ENCODE measurements around the gene TOMM70. TPM values are rescaled to one million over a fixed set of nuclear protein-coding genes. Genes with fewer than 3 reads are reported as not detected.

The TOMM70 gene
- total and polyA plus RNA-seq, 4 donors, result 54.8 to 90.9 (median 62.2) TPM

- Histone ChIP-seq H3K9me3 (ENCODE audit: control insufficient read depth, insufficient read depth, low read length) (no peaks in the 10 kb centered on the region), H3K4me1 (ENCODE audit: control insufficient read depth, insufficient read depth, low read length) (peaks cover 13% of the 10 kb centered on the region), H3K36me3 (ENCODE audit: control insufficient read depth, insufficient read depth, low read length) (no peaks in the 10 kb centered on the region), H3K4me3 (ENCODE audit: low read depth, low read length) (peak overlapping the region; percentile 92), H3K27ac (ENCODE audit: low read depth, low read length) (peak overlapping the region; percentile 99), H3K27me3 (ENCODE audit: control insufficient read depth, insufficient read depth, low read length) (no peaks in the 10 kb centered on the region)
- WGBS (ENCODE audit: insufficient coverage), result 0% methylated on average over 21 of the region's 23 CpGs
- DNase-seq (ENCODE audit: low read depth in 4 of 6, low spot score in 6 of 6), result peak in 2 of 6 donors; percentile 78 to 84
Observed at GRCh38 chr3:100401674-100402041, 769 bp upstream of the TOMM70 start.

- peak overlapping the region; percentile 92 for H3K4me3 ChIP-seq (ENCODE audit: low read depth, low read length)
- H3K36me3 ChIP-seq (ENCODE audit: control insufficient read depth, insufficient read depth, low read length), result no peaks in the 10 kb centered on the region
- H3K27ac ChIP-seq (ENCODE audit: low read depth, low read length), result peak overlapping the region; percentile 99
- H3K4me1 ChIP-seq (ENCODE audit: control insufficient read depth, insufficient read depth, low read length), result peaks cover 13% of the 10 kb centered on the region
- under 1% methylated on average over 22 of the region's 22 CpGs for WGBS (ENCODE audit: insufficient coverage)
- no peaks in the 10 kb centered on the region for H3K27me3 ChIP-seq (ENCODE audit: control insufficient read depth, insufficient read depth, low read length)
- H3K9me3 ChIP-seq (ENCODE audit: control insufficient read depth, insufficient read depth, low read length), result no peaks in the 10 kb centered on the region
- DNase-seq (ENCODE audit: low read depth in 4 of 6, low spot score in 6 of 6), result peak in 2 of 6 donors; percentile 25 to 55
Observed at GRCh38 chr3:100400419-100400779, 490 bp downstream of the TOMM70 start.

- no peaks in the 10 kb centered on the region for H3K9me3 ChIP-seq (ENCODE audit: control insufficient read depth, insufficient read depth, low read length)
- peaks cover 13% of the 10 kb centered on the region for H3K4me1 ChIP-seq (ENCODE audit: control insufficient read depth, insufficient read depth, low read length)
- peak overlapping the region; percentile 92 for H3K4me3 ChIP-seq (ENCODE audit: low read depth, low read length)
- no peaks in the 10 kb centered on the region for H3K36me3 ChIP-seq (ENCODE audit: control insufficient read depth, insufficient read depth, low read length)
- no peaks in the 10 kb centered on the region for H3K27me3 ChIP-seq (ENCODE audit: control insufficient read depth, insufficient read depth, low read length)
- WGBS (ENCODE audit: insufficient coverage), result 61% methylated on average over 5 of the region's 9 CpGs
- DNase-seq (ENCODE audit: low read depth in 4 of 6, low spot score in 6 of 6), result no peak
- no peak overlapping the region for H3K27ac ChIP-seq (ENCODE audit: low read depth, low read length)
Observed at GRCh38 chr3:100399341-100400071, 1.4 kb downstream of the TOMM70 start.

GRCh38 chr3:100396967-100397366 is 3.9 kb downstream of the TOMM70 start:
- no CpG with 5 or more reads among the region's 2 CpGs for WGBS (ENCODE audit: insufficient coverage)
- DNase-seq (ENCODE audit: low read depth in 4 of 6, low spot score in 6 of 6), result no peak
- peaks cover 10% of the 10 kb centered on the region for H3K4me1 ChIP-seq (ENCODE audit: control insufficient read depth, insufficient read depth, low read length)
- H3K9me3 ChIP-seq (ENCODE audit: control insufficient read depth, insufficient read depth, low read length), result no peaks in the 10 kb centered on the region
- H3K4me3 ChIP-seq (ENCODE audit: low read depth, low read length), result no peak overlapping the region
- no peaks in the 10 kb centered on the region for H3K36me3 ChIP-seq (ENCODE audit: control insufficient read depth, insufficient read depth, low read length)
- no peaks in the 10 kb centered on the region for H3K27me3 ChIP-seq (ENCODE audit: control insufficient read depth, insufficient read depth, low read length)
- H3K27ac ChIP-seq (ENCODE audit: low read depth, low read length), result no peak overlapping the region

- H3K27me3 ChIP-seq (ENCODE audit: control insufficient read depth, insufficient read depth, low read length), result no peaks in the 10 kb centered on the region
- 83% methylated on average over 1 of the region's 2 CpGs for WGBS (ENCODE audit: insufficient coverage)
Observed at GRCh38 chr3:100395679-100396431, 5.0 kb downstream of the TOMM70 start.

GRCh38 chr3:100389025-100389424 is 11.9 kb downstream of the TOMM70 start:
- Histone ChIP-seq H3K9me3 (ENCODE audit: control insufficient read depth, insufficient read depth, low read length) (peaks cover 6% of the 10 kb centered on the region), H3K4me3 (ENCODE audit: low read depth, low read length) (no peak overlapping the region), H3K36me3 (ENCODE audit: control insufficient read depth, insufficient read depth, low read length) (no peaks in the 10 kb centered on the region), H3K4me1 (ENCODE audit: control insufficient read depth, insufficient read depth, low read length) (no peaks in the 10 kb centered on the region), H3K27me3 (ENCODE audit: control insufficient read depth, insufficient read depth, low read length) (no peaks in the 10 kb centered on the region), H3K27ac (ENCODE audit: low read depth, low read length) (no peak overlapping the region)
- DNase-seq (ENCODE audit: low read depth in 4 of 6, low spot score in 6 of 6), result no peak
- WGBS (ENCODE audit: insufficient coverage), result no CpG with 5 or more reads among the region's 1 CpG

More at GRCh38 chr3:100395679-100396431, 5.0 kb downstream of the TOMM70 start:
- Histone ChIP-seq H3K4me1 (ENCODE audit: control insufficient read depth, insufficient read depth, low read length) (peaks cover 10% of the 10 kb centered on the region), H3K27ac (ENCODE audit: low read depth, low read length) (no peak overlapping the region), H3K4me3 (ENCODE audit: low read depth, low read length) (no peak overlapping the region), H3K9me3 (ENCODE audit: control insufficient read depth, insufficient read depth, low read length) (no peaks in the 10 kb centered on the region), H3K36me3 (ENCODE audit: control insufficient read depth, insufficient read depth, low read length) (no peaks in the 10 kb centered on the region)
- DNase-seq (ENCODE audit: low read depth in 4 of 6, low spot score in 6 of 6), result no peak

GRCh38 chr3:100386437-100387074 is 14.3 kb downstream of the TOMM70 start:
- peak in 1 of 6 donors; percentile 6 for DNase-seq (ENCODE audit: low read depth in 4 of 6, low spot score in 6 of 6)
- peaks cover 6% of the 10 kb centered on the region for H3K36me3 ChIP-seq (ENCODE audit: control insufficient read depth, insufficient read depth, low read length)
- H3K4me3 ChIP-seq (ENCODE audit: low read depth, low read length), result no peak overlapping the region
- H3K9me3 ChIP-seq (ENCODE audit: control insufficient read depth, insufficient read depth, low read length), result peaks cover 6% of the 10 kb centered on the region
- H3K4me1 ChIP-seq (ENCODE audit: control insufficient read depth, insufficient read depth, low read length), result no peaks in the 10 kb centered on the region
- H3K27me3 ChIP-seq (ENCODE audit: control insufficient read depth, insufficient read depth, low read length), result no peaks in the 10 kb centered on the region
- peak overlapping the region; percentile 33 for H3K27ac ChIP-seq (ENCODE audit: low read depth, low read length)

- H3K27ac ChIP-seq (ENCODE audit: low read depth, low read length), result no peak overlapping the region
- H3K4me3 ChIP-seq (ENCODE audit: low read depth, low read length), result no peak overlapping the region
- WGBS (ENCODE audit: insufficient coverage), result 89% methylated on average over 5 of the region's 8 CpGs
- H3K4me1 ChIP-seq (ENCODE audit: control insufficient read depth, insufficient read depth, low read length), result no peaks in the 10 kb centered on the region
- no peaks in the 10 kb centered on the region for H3K27me3 ChIP-seq (ENCODE audit: control insufficient read depth, insufficient read depth, low read length)
- peaks cover 6% of the 10 kb centered on the region for H3K9me3 ChIP-seq (ENCODE audit: control insufficient read depth, insufficient read depth, low read length)
- DNase-seq (ENCODE audit: low read depth in 4 of 6, low spot score in 6 of 6), result no peak
- peaks cover 8% of the 10 kb centered on the region for H3K36me3 ChIP-seq (ENCODE audit: control insufficient read depth, insufficient read depth, low read length)
Observed at GRCh38 chr3:100384733-100385525, 16.0 kb downstream of the TOMM70 start.

GRCh38 chr3:100376301-100376700 is 24.6 kb downstream of the TOMM70 start:
- Histone ChIP-seq H3K27me3 (ENCODE audit: control insufficient read depth, insufficient read depth, low read length) (no peaks in the 10 kb centered on the region), H3K36me3 (ENCODE audit: control insufficient read depth, insufficient read depth, low read length) (peaks cover 22% of the 10 kb centered on the region), H3K9me3 (ENCODE audit: control insufficient read depth, insufficient read depth, low read length) (no peaks in the 10 kb centered on the region), H3K4me1 (ENCODE audit: control insufficient read depth, insufficient read depth, low read length) (no peaks in the 10 kb centered on the region), H3K4me3 (ENCODE audit: low read depth, low read length) (no peak overlapping the region), H3K27ac (ENCODE audit: low read depth, low read length) (no peak overlapping the region)
- WGBS (ENCODE audit: insufficient coverage), result 100% methylated on average over 2 of the region's 4 CpGs
- DNase-seq (ENCODE audit: low read depth in 4 of 6, low spot score in 6 of 6), result no peak

All from spinal cord (tissue), 10 donors.